IMR-90 (cell line): ENCODE data around the gene NDUFB4. TPM values are rescaled to one million over a fixed set of nuclear protein-coding genes. Genes with fewer than 3 reads are reported as not detected.

Experiments used
- ATAC-seq: fragments of 200-7000 bp; cut with Tn5 transposase; 2 replicates; pipeline ENCODE4 v1.9.1; 2020; ENCODE audit warnings: low read depth, mild to moderate bottlenecking, moderate library complexity
- BruUV-seq: library from RNA; stranded (reverse); fragments of 400-500 nt; replicated peaks from 2 replicates; lab custom pipeline; 2021; lab: Mats Ljungman, UMichigan
- CTCF ChIA-PET: fragments of 300-600 bp; formaldehyde crosslinking; extraction: SDS; loops from one replicate; lab custom pipeline; 2021; ENCODE audit warnings: antibody characterized with exemption; lab: Yijun Ruan, JAX
- POLR2A ChIA-PET: fragments of 300-600 bp; sonication (Branson Sonifier 250); formaldehyde crosslinking; loops from one replicate; lab custom pipeline; 2022; ENCODE audit warnings: antibody characterized with exemption; ENCODE audit not compliant: unreplicated experiment; lab: Charles Lee
- DNase-seq: peaks from one replicate; pipeline ENCODE4 v3.0.0; 2013
- H2AFZ ChIP-seq: replicated peaks from 2 replicates; pipeline ENCODE3; 2013; ENCODE audit warnings: low read length, mild to moderate bottlenecking; ENCODE audit not compliant: poor library complexity
- H2AK5ac ChIP-seq: 2 replicates; pipeline ENCODE4 v1.6.1; 2013; ENCODE audit warnings: low read depth, low read length, inconsistent platforms
- H2AK9ac ChIP-seq: replicated peaks from 2 replicates; pipeline ENCODE3; 2013; ENCODE audit warnings: mild to moderate bottlenecking, low read depth, low read length, moderate library complexity; ENCODE audit not compliant: poor library complexity
- H2BK120ac ChIP-seq: 2 replicates; pipeline ENCODE4 v1.6.1; 2013; ENCODE audit warnings: low read depth, low read length, inconsistent platforms
- H2BK15ac ChIP-seq: 3 replicates; pipeline ENCODE4 v1.6.1; 2013; ENCODE audit warnings: low read depth, low read length, inconsistent platforms
- H2BK20ac ChIP-seq: 2 replicates; pipeline ENCODE4 v1.6.1; 2013; ENCODE audit warnings: low read depth, mild to moderate bottlenecking, inconsistent platforms, low read length, moderate library complexity
- H2BK5ac ChIP-seq: 2 replicates; pipeline ENCODE4 v1.6.1; 2013; ENCODE audit warnings: mild to moderate bottlenecking, low read depth, low read length, inconsistent platforms; ENCODE audit not compliant: poor library complexity, severe bottlenecking
- H3K14ac ChIP-seq: replicated peaks from 2 replicates; pipeline ENCODE4 v1.6.1; 2013; ENCODE audit warnings: low read depth, low read length, inconsistent platforms
- H3K18ac ChIP-seq: 2 replicates; pipeline ENCODE4 v1.6.1; 2013; ENCODE audit warnings: low read depth, low read length, control low read depth
- H3K23ac ChIP-seq: 2 replicates; pipeline ENCODE4 v1.6.1; 2013; ENCODE audit warnings: low read depth, low read length, inconsistent platforms
- H3K27ac ChIP-seq: 2 replicates; pipeline ENCODE4 v1.5.1; 2013; ENCODE audit warnings: mild to moderate bottlenecking, control low read depth, low read length; ENCODE audit not compliant: insufficient read depth
- H3K27me3 ChIP-seq: 2 replicates; pipeline ENCODE4 v1.6.1; 2013; ENCODE audit warnings: low read length; ENCODE audit not compliant: control insufficient read depth, insufficient read depth
- H3K36me3 ChIP-seq: 2 replicates; pipeline ENCODE4 v1.6.1; 2013; ENCODE audit warnings: low read length, mixed read lengths; ENCODE audit not compliant: control insufficient read depth, insufficient read depth
- H3K4ac ChIP-seq: 2 replicates; pipeline ENCODE4 v1.6.1; 2013; ENCODE audit warnings: low read depth, low read length, inconsistent platforms
- H3K4me1 ChIP-seq: 2 replicates; pipeline ENCODE4 v1.6.1; 2013; ENCODE audit warnings: low read length, mixed read lengths; ENCODE audit not compliant: control insufficient read depth, insufficient read depth
- H3K4me2 ChIP-seq: 2 replicates; pipeline ENCODE4 v1.6.1; 2013; ENCODE audit warnings: low read depth, mild to moderate bottlenecking, control low read depth, low read length, moderate library complexity
- H3K4me3 ChIP-seq: 2 replicates; pipeline ENCODE4 v1.5.1; 2013; ENCODE audit warnings: low read depth, mild to moderate bottlenecking, control low read depth, low read length, moderate library complexity; ENCODE audit not compliant: insufficient read depth
- H3K56ac ChIP-seq: 2 replicates; pipeline ENCODE4 v1.6.1; 2013; ENCODE audit warnings: low read length, inconsistent platforms; ENCODE audit not compliant: insufficient read depth; ENCODE audit errors: extremely low read depth
- H3K79me1 ChIP-seq, 2 experiments: 2 replicates each; pipeline ENCODE4 v1.6.1; 2013; ENCODE audit warnings: low read length in 2 of 2, inconsistent platforms in 1 of 2, low read depth in 1 of 2
- H3K9ac ChIP-seq: 2 replicates; pipeline ENCODE4 v1.6.1; 2013; ENCODE audit warnings: low read depth, low read length, control low read depth
- H3K9me1 ChIP-seq: 2 replicates; pipeline ENCODE4 v1.6.1; 2013; ENCODE audit warnings: low read length, inconsistent platforms; ENCODE audit not compliant: insufficient read depth
- H3K9me3 ChIP-seq: 2 replicates; pipeline ENCODE4 v1.6.1; 2013; ENCODE audit warnings: low read length; ENCODE audit not compliant: control insufficient read depth, insufficient read depth
- H4K20me1 ChIP-seq: 2 replicates; pipeline ENCODE4 v1.6.1; 2013; ENCODE audit warnings: low read length, inconsistent platforms; ENCODE audit not compliant: insufficient read depth
- H4K5ac ChIP-seq: 2 replicates; pipeline ENCODE4 v1.6.1; 2013; ENCODE audit warnings: mild to moderate bottlenecking, low read depth, low read length, control low read depth
- H4K8ac ChIP-seq, 2 experiments: 2 replicates each; pipeline ENCODE4 v1.6.1; 2013; ENCODE audit warnings: low read depth in 2 of 2, low read length in 2 of 2, control low read depth in 1 of 2, inconsistent platforms in 1 of 2
- H4K91ac ChIP-seq: 2 replicates; pipeline ENCODE4 v1.6.1; 2013; ENCODE audit warnings: low read depth, low read length, inconsistent platforms; ENCODE audit not compliant: insufficient read depth
- CTCF ChIP-seq: conservative IDR thresholded peaks from 2 replicates; pipeline ENCODE4 v1.5.1; 2012; ENCODE audit warnings: mild to moderate bottlenecking, low read depth, low read length, improper control_type of control experiment
- ELK1 ChIP-seq: fragments of 150-350 bp; IDR thresholded peaks from 2 replicates; pipeline ENCODE4 v1.6.1; 2016; ENCODE audit warnings: low read depth, mild to moderate bottlenecking, low read length, moderate library complexity, borderline replicate concordance
- POLR2A ChIP-seq: IDR thresholded peaks from 2 replicates; pipeline ENCODE4 v1.6.1; 2012; ENCODE audit warnings: mild to moderate bottlenecking, low read depth, low read length
- USF2 ChIP-seq: fragments of 150-350 bp; IDR thresholded peaks from 2 replicates; pipeline ENCODE4 v1.6.1; 2017; ENCODE audit warnings: mild to moderate bottlenecking, antibody characterized with exemption, low read length, low read depth
- WGBS, 2 experiments: methylation state at CpG; one replicate each; pipeline versions ENCODE4 v1.1.5 to v1.1.7; 2013; ENCODE audit warnings: missing lambda C conversion rate in 2 of 2; ENCODE audit not compliant: insufficient read length in 1 of 2; ENCODE audit errors: extremely low coverage in 2 of 2; 5-methylcytosine and 5-hydroxymethylcytosine counted together
- dilution Hi-C: fragments of 300-500 bp; cut with HindIII; formaldehyde crosslinking; loops from one replicate; pipeline ENCODE4 v1.14.3; 2018; ENCODE audit warnings: low sequenced_read_pairs; ENCODE audit not compliant: unreplicated experiment
- in situ Hi-C: fragments of 300-500 bp; cut with MboI; formaldehyde crosslinking; loops from 3 replicates; pipeline ENCODE4 v1.14.3; 2019; ENCODE audit warnings: low sequenced_read_pairs, inconsistent platforms, mixed read lengths
- intact Hi-C: fragments of 100-400 bp; cut with micrococcal nuclease; formaldehyde crosslinking; loops from 2 replicates; pipeline ENCODE4 v1.10.0; 2022
- polyA plus RNA-seq, 3 experiments: library from polyadenylated mRNA; depleted of rRNA; stranded (reverse); fragments of >200 nt; gene quantifications; 2 replicates each; pipeline ENCODE4 v1.2.3, GENCODE V29; 2012; ENCODE audit warnings: low replicate concordance in 1 of 3
- total RNA-seq: library from RNA; depleted of rRNA; stranded (reverse); fragments of >200 nt; gene quantifications from 2 replicates; pipeline ENCODE4 v1.2.3, GENCODE V29; 2012

Gene NDUFB4
- total and polyA plus RNA-seq, 2 of the 4 experiments (the other 2 are of a cell fraction) = 53.9 to 278 TPM

GRCh38 chr3:120554812-120555606, 41.1 kb upstream of the NDUFB4 start:
- Histone ChIP-seq H4K5ac (no peak overlapping the region), H4K91ac (no peak overlapping the region), H3K4me2 (no peak overlapping the region), H3K56ac (no peak overlapping the region), H2AFZ (no peak overlapping the region), H3K14ac (no peak overlapping the region), H3K9ac (no peak overlapping the region), H3K4me3 (no peak overlapping the region), H3K36me3 (no peaks in the 10 kb centered on the region), H3K27me3 (peaks cover 2% of the 10 kb centered on the region; the same call in 1 of the 2 replicates), H3K27ac (no peak overlapping the region), H4K20me1 (no peaks in the 10 kb centered on the region), H3K79me1 (no peaks in the 10 kb centered on the region; a peak in 1 of 4 replicates), H2AK5ac (no peak overlapping the region), H2BK120ac (no peak overlapping the region), H2BK5ac (no peak overlapping the region), H4K8ac (no peak overlapping the region), H2BK20ac (no peak overlapping the region), H3K9me3 (no peaks in the 10 kb centered on the region), H2BK15ac (no peak overlapping the region), H3K4me1 (peaks cover 2% of the 10 kb centered on the region), H3K4ac (no peak overlapping the region), H2AK9ac (no peak overlapping the region), H3K9me1 (0 out of 2 replicates have a peak, but pooled peaks cover 2% of the 10 kb centered on the region), H3K18ac (no peak overlapping the region), H3K23ac (no peak overlapping the region)
- ChIA-PET CTCF (no interaction called here), POLR2A (interaction anchor here (1.2 kb wide), 1 partner anchor 104 kb away, joined by 3 read pairs; the partner anchor contains the start of gene FSTL1)
- BruUV-seq = no TSS peak
- ATAC-seq (no peak), DNase-seq (no peak)
- WGBS, 2 experiments = no CpG with 5 or more reads among the region's 3 CpGs
- intact Hi-C loops = loop anchor here (5.0 kb wide), 2 partner anchors 48 to 463 kb away; partner anchors contain the start of gene GSK3B
- dilution Hi-C loops = no loop called here
- TF ChIP-seq CTCF (no peak), USF2 (no peak), POLR2A (no peak), ELK1 (no peak)
- in situ Hi-C loops = loop anchor here (5.0 to 25.0 kb wide), 3 partner anchors 130 to 932 kb away; no protein-coding TSS in a partner anchor
